Anterior cingulate cortex (tissue), 58 donors: ENCODE data around the gene PJA2.
A peak's percentile ranks its signal among the peaks of the same experiment; 100 is the strongest.
"Not testable (repeated sequence)": the region's sequence is repeated elsewhere in the genome, so short reads cannot be mapped to it uniquely, and the experiment has no call there.

ENCODE experiments used
- DNase-seq, 58 donors: peaks; one replicate each; lab custom pipeline; 2025; lab: John Stamatoyannopoulos, UW

Gene PJA2

GRCh38 chr5:109409844-109410388 is at the start of gene PJA2:
Gene PJA2, minus strand, starts transcription at chr5:109409974. Its CDS starts 26,541 bp downstream, at chr5:109383433.
- DNase-seq = peak; percentile 85 to 100 (median 99)

- peak in 10 of 58 donors; percentile 1 to 42 (median 6) for DNase-seq
Measured at GRCh38 chr5:109455598-109456096, 45.9 kb upstream of the PJA2 start.

GRCh38 chr5:109454731-109455505 is 45.1 kb upstream of the PJA2 start:
- no peak for DNase-seq

- DNase-seq = no peak
Measured at GRCh38 chr5:109453251-109453650, 43.5 kb upstream of the PJA2 start.

- no peak for DNase-seq
Measured at GRCh38 chr5:109452661-109453060, 42.9 kb upstream of the PJA2 start.

GRCh38 chr5:109451146-109451545 is 41.4 kb upstream of the PJA2 start:
- peak in 51 of 58 donors; percentile 4 to 83 (median 49) for DNase-seq

GRCh38 chr5:109450129-109450877 is 40.5 kb upstream of the PJA2 start:
- DNase-seq = no peak

GRCh38 chr5:109448838-109449237 is 39.1 kb upstream of the PJA2 start:
- no peak for DNase-seq

- no peak for DNase-seq
Measured at GRCh38 chr5:109439590-109439989, 29.8 kb upstream of the PJA2 start.

- DNase-seq = no peak
Measured at GRCh38 chr5:109426075-109426474, 16.3 kb upstream of the PJA2 start.

- DNase-seq = not testable (repeated sequence)
Measured at GRCh38 chr5:109425521-109425920, 15.7 kb upstream of the PJA2 start.

GRCh38 chr5:109421956-109422355 is 12.2 kb upstream of the PJA2 start:
- no peak for DNase-seq

GRCh38 chr5:109418712-109419352 is 9.1 kb upstream of the PJA2 start:
- DNase-seq = peak in 1 of 58 donors; percentile 6

GRCh38 chr5:109416882-109417281 is 7.1 kb upstream of the PJA2 start:
- no peak for DNase-seq

- DNase-seq = not testable (repeated sequence)
Measured at GRCh38 chr5:109413921-109414461, 4.2 kb upstream of the PJA2 start.

GRCh38 chr5:109413458-109413857 is 3.7 kb upstream of the PJA2 start:
- peak in 13 of 58 donors; percentile 5 to 57 (median 11) for DNase-seq

GRCh38 chr5:109412981-109413402 is 3.2 kb upstream of the PJA2 start:
- DNase-seq = peak in 23 of 58 donors; percentile 0 to 57 (median 16)

- DNase-seq = peak in 2 of 58 donors; percentile 4 to 23
Measured at GRCh38 chr5:109411627-109412026, 1.9 kb upstream of the PJA2 start.

- DNase-seq = no peak
Measured at GRCh38 chr5:109411149-109411514, 1.4 kb upstream of the PJA2 start.
